Esophagus mucosa (tissue), 1 donor: ENCODE measurements around the gene ENGASE. TPM values are rescaled to one million over a fixed set of nuclear protein-coding genes. Genes with fewer than 3 reads are reported as not detected.
A peak's percentile ranks its signal among the peaks of the same experiment; 100 is the strongest.

ENCODE experiments used
- ATAC-seq: fragments of 200-7000 bp; cut with Tn5 transposase; one replicate; pipeline ENCODE4 v1.9.1; 2020
- total RNA-seq: library from RNA; stranded (reverse); gene quantifications from one replicate; pipeline ENCODE4 v1.2.4, GENCODE V29; 2023
- donor health status: DM: yes; HTN: yes; CAD: no.

Gene ENGASE
- total RNA-seq, 1 donor from 2014 or later = 6.5 TPM

GRCh38 chr17:79095345-79096055, 20.9 kb downstream of the ENGASE start:
- ATAC-seq = no peak

- ATAC-seq = no peak
Measured at GRCh38 chr17:79096477-79096876, 21.9 kb downstream of the ENGASE start.

- no peak for ATAC-seq
Measured at GRCh38 chr17:79097226-79098055, 22.8 kb downstream of the ENGASE start.

- ATAC-seq = no peak
Measured at GRCh38 chr17:79098282-79098867, 23.8 kb downstream of the ENGASE start.

DNA sequence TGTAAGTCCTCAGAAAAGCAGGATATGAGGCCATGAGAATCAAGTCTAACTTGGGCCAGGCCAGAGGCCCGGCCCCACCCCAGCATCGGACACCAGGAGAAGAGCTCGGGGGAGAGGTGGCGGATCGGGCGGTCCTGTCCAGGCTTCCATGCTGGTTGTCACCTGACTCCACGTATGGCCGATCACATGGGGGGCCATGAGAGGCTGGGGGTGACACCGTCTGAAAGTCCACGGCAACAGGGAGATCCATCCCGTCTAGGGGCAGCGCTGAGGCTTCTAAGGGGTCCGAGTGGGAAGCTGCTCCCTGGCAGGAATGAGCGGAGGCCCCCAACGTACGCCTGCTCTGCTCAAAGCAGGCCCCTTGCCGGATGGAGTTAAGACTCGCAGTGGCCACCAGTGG, 25.8 kb downstream of the ENGASE start:
- no peak for ATAC-seq

DNA sequence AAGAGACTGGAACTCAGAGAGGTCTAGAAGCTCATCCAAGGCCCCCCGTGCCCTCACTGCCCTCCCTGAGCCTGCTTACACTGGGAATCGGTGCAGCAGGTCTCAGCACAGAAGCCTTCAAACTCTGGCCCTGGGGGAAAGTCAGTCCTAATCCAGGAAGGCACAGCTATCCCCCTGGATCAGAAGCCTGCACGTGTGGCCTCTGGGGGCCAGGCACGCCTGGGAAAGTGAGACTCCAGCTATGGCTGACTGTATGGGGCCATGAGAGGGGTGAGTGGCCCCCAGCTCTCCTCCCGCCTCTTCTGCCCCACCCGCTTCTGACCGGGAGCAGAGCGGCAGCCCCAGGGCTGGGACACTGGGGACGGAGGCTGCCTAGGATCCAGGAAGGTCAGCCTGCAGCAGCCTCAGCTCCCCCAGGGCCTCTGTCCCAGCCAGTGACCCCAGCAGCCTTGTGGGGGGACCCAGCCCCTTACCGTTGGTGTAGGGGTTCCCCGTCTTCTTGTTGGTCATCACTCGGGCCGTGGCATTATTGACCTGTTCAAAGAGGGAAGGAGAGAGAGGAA, 26.6 kb downstream of the ENGASE start:
- no peak for ATAC-seq

GRCh38 chr17:79102214-79102613, 27.6 kb downstream of the ENGASE start:
- ATAC-seq = no peak

GRCh38 chr17:79104898-79105600, 30.4 kb downstream of the ENGASE start:
- ATAC-seq = no peak

DNA sequence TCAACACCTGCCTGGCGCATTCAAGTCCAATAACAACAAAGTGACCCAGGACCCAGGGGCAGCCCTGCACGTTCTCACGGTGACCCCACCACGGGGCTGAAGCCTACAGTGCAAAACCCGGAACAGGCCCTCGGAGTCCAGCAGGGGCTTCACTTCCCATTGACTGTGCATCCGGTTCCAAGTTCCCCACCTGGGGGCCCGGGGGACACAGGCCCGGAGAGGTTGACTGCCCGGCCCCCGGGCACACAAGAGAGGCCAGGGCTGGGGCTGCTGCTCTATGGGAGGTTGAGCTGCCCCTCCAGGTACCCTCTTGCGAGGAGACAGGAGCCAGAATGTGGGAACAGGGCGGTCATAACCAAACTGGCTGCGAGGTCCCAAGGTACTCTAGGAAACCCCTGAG, 31.3 kb downstream of the ENGASE start:
- no peak for ATAC-seq

- no peak for ATAC-seq
Measured at GRCh38 chr17:79106958-79107357, 32.3 kb downstream of the ENGASE start.

DNA sequence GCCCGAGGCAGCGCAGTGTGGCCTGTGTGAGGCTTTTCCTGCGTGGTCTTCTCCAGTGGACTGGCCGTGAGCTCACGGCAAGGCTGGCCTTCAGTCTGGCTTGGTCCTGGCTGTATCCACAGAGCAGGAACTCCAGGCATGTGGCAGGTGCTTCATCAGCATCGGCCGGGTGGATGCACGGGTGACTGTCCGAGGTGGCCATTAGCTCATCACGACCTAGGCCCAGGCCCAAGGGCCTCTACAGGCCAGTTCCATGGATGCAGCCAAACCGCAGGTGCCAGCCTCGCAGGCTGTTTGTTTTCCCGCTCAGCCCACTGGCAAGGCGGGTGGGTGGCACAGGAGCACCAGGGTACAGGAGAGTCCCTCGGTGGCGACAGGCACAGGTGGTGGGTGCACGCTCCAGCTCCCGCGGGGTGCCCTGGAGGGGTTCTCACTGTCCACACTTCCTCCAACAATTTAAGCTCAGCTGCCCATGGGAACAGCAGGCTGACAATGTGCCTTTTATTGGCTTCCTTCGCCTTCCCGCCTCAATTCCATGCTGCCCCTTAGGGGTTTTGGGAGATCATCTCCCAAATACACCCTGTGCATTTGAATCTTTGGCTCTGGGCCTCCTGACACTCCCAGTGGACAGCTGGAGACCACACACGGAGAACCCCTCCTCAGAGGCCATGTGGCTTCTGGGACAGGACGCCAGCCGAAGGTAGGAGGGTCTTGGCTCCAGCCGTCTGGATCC, 33.0 kb downstream of the ENGASE start:
- no peak for ATAC-seq

GRCh38 chr17:79108232-79108850, 33.7 kb downstream of the ENGASE start:
- ATAC-seq = no peak

DNA sequence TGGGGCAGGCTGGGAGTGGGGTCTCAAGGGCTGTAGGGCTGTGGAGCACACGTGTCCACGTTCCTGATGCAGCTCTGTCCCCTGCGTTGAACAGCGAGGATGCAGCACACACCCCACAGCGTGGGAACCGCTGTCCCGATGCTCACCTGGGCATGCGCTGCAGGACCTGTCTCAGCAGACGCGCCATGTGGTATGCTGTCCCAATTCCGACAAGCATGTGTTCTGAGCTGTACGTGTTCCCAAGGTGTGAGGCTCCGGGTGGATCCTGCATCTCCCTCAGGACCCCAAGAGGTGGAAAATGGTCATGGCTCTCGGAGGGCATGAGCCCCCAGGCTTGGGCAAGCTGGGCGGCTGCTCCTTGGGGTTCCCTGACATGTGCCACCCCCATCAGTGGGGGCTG, 34.2 kb downstream of the ENGASE start:
- ATAC-seq = no peak

DNA sequence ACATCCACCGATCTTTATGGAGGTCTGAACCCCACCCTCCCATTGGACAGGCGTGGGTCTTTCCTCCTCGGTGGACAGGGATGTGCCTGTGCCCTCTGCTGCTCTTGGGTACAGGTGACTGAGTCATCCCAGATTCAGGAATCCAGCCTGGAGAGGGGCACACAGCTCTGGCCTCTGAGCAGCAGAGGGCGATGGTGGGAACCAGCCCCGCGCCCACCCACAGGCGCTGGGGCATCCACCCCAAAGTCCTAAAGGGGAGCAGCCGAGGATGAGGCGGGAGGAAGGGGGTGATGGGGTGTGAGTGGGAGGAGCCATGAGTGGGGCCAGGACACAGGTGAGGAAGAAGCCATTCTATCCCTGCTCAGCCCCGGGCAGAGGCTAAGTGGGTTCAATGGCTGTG, 35.0 kb downstream of the ENGASE start:
- no peak for ATAC-seq

DNA sequence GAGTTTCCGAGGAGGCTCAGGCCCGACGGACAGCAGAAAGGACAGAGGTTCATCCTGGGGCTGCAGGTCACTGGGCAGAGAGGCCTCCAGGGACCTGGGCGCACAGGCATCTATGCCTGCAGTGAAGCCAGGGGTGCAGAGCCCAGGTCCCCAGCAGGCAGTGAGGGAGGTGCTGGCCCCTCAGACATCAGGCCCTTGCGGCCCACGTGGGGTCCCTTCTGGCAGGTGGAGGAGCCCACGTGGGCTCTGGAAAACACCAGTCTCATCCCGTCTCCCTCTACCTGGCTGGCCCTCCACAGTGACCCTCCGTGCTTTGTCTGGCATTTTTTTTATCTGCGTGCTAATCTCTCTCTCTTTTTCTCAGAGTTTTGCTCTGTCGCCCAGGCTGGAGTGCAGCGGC, 36.5 kb downstream of the ENGASE start:
- no peak for ATAC-seq

- no peak for ATAC-seq
Measured at GRCh38 chr17:79112471-79112870, 37.8 kb downstream of the ENGASE start.

- ATAC-seq = no peak
Measured at GRCh38 chr17:79113699-79114457, 39.3 kb downstream of the ENGASE start.

- ATAC-seq = peak; percentile 9
Measured at GRCh38 chr17:79114458-79115301, 40.1 kb downstream of the ENGASE start.

DNA sequence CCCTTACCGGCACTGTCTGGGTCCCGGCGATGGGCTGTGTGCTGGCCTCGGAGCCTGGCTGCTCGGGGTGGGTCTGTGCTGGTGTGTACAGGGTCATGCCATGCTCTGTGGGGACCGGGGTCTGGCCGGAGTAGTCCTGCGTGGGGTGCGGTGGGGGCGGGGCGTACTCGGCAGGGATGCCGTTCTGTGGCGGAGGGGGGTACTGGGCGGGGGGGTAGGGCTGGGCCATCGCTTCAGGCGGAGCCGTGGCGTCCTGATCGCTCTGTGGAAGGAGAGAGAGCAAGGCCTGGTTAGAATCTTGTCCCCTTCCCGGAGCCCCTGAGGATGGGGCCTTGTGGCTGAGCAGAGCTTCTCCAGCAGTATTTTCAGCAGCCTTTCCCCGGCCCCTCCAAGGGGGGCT, 40.9 kb downstream of the ENGASE start:
- no peak for ATAC-seq
